Lower leg skin (tissue), 4 donors: ENCODE data around the gene RIC8A. TPM values are rescaled to one million over a fixed set of nuclear protein-coding genes. Genes with fewer than 3 reads are reported as not detected.

Source experiments
- DNase-seq, 2 donors: peaks; one replicate each; pipeline ENCODE4 v3.0.0-alpha.2; 2019; ENCODE audit warnings: low spot score in 2 of 2
- H3K4me3 ChIP-seq: fragments of 200-600 bp; sonication (generic); 2 replicates; pipeline ENCODE4 v1.5.1; 2017; ENCODE audit warnings: mild to moderate bottlenecking, low read depth; ENCODE audit not compliant: poor library complexity, severe bottlenecking
- POLR2A ChIP-seq, 2 donors: fragments of 450-650 bp; IDR thresholded peaks; one replicate each; pipeline ENCODE4 v1.6.1; 2016 to 2017; ENCODE audit warnings: antibody characterized with exemption in 2 of 2, mild to moderate bottlenecking in 1 of 2, moderate library complexity in 1 of 2
- WGBS, 2 donors: methylation state at CpG; one replicate each; pipeline ENCODE4 v1.1.5; 2018; 5-methylcytosine and 5-hydroxymethylcytosine counted together
- intact Hi-C: fragments of 100-400 bp; cut with DNase I; formaldehyde crosslinking; loops from one replicate; pipeline ENCODE4 v1.15.0; 2023; ENCODE audit warnings: low total_unique reads
- total RNA-seq, 4 donors: library from RNA; depleted of rRNA; stranded (reverse); fragments of >200 nt; gene quantifications; one replicate each; pipeline ENCODE4 v1.1.0, GENCODE V29; 2016
- TF ChIP-seq, protein P1 (sequence below), 3 donors: fragments of 450-650 bp; IDR thresholded peaks; one replicate each; pipeline ENCODE4 v1.5.1; 2016; ENCODE audit warnings: antibody characterized with exemption in 3 of 3, mild to moderate bottlenecking in 3 of 3, moderate library complexity in 2 of 3

RIC8A gene
- total RNA-seq, 4 donors from 2014 or later = 58.0 to 91.2 (median 66.9) TPM

DNA sequence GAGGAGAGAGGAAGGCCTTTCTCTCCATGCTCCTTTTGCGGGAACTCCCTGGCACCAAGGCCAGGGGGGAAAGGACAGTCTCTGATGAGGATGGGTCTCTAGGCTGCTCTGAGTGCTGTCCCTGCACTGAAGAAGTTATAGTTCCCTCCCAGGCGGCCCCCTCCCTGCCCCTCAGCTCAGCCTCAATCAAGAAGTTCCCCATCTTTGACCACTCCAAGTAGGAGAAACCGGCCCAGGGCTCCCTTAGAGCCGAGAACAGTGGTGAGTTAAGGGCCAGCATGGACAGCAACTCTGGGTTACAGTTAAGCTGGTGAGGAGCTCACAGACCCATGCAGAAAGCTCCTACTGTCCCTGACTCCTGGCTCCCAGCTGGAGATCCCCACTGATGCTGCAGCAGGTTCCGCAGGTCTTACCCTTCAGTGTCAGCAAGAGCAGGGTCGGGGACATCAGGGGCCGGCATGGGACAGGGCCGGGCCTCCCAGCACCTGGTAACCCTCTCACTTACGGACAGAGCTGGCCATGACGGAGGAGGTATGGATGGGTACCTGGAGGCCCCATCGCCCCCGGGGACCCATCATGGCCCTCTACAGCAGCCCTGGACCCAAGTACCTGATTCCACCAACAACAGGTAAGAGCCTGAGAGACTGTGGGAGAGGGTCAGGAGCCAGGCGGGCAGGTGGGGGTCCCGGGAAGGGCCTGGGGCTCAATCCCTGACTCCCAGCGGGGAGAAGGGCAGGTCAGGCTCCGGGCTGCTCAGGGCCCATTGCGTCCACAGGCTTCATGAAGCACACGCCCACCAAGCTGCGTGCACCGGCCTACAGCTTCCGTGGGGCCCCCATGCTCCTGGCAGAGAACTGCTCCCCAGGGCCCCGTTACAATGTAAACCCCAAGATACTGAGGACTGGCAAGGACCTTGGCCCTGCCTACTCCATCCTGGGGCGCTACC is 10.4 kb upstream of the RIC8A start:
- no peak overlapping the region for H3K4me3 ChIP-seq
- intact Hi-C loops = loop anchor here (5.0 kb wide), 1 partner anchor 175 kb away; no protein-coding TSS in a partner anchor
- peak in 1 of 2 donors; percentile 82 for DNase-seq
- no peak for TF ChIP-seq POLR2A (IDR thresholded peaks at IDR 0.05)
- WGBS, 2 donors = 79% methylated on average over 15 to 20 of the region's 23 CpGs

DNA sequence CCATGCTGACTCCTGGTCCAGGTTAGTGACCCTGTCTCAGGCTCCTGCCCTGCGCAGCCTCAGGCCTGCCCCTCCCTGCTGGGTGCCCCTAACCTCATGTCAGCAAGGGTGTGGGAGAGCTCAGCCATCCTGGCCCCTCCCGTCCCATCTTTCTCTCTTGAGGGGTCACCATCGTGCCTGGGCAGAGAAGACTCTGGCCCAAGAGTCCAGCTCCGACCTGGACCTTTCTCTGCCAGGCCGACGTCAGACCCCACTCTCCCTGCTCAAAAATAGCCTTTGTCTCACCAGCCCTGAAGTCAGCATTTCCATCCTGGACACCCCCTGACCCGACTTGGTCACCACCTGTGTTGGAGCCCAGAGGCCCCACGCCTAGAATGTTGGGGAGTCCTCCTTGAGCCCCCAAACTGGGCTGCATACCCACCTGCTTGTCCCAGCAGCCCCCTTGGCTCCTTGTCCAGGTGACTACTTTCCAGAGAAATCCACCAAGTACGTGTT is 9.7 kb upstream of the RIC8A start:
- DNase-seq = peak in 1 of 2 donors; percentile 84
- intact Hi-C loops = loop anchor here (5.0 kb wide), 1 partner anchor 175 kb away; no protein-coding TSS in a partner anchor

DNA sequence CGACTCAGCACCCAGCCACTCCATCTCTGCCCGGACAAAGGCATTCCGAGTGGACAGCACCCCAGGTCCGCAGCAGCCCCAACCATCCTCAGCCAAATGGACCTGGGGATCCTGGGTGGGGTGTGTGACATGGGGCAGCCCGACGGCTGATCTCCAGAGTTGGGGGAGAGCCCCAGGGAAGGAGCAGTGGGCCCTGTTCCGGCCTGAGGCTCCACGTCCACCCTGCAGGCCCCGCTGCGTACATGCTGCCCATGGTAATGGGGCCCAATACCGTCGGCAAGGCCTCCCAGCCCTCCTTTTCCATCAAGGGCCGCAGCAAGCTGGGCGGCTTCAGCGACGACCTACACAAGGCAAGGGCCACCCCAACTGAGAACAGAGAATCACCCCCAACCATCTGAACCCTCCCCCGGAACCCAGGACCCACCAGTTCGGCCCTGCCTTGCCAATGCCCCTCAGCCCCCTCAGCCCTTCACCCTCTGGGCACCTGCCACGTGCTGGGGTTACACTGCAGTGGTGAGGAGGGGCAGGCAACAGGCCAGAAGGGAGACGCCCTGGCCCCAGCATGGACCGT is 9.2 kb upstream of the RIC8A start:
- intact Hi-C loops = loop anchor here (5.0 kb wide), 1 partner anchor 174 kb away; no protein-coding TSS in a partner anchor
- 84 to 91% methylated on average over 21 of the region's 21 CpGs for WGBS, 2 donors
- no peak overlapping the region for H3K4me3 ChIP-seq
- DNase-seq = peak; percentile 12 to 80
- TF ChIP-seq, protein P1, sequence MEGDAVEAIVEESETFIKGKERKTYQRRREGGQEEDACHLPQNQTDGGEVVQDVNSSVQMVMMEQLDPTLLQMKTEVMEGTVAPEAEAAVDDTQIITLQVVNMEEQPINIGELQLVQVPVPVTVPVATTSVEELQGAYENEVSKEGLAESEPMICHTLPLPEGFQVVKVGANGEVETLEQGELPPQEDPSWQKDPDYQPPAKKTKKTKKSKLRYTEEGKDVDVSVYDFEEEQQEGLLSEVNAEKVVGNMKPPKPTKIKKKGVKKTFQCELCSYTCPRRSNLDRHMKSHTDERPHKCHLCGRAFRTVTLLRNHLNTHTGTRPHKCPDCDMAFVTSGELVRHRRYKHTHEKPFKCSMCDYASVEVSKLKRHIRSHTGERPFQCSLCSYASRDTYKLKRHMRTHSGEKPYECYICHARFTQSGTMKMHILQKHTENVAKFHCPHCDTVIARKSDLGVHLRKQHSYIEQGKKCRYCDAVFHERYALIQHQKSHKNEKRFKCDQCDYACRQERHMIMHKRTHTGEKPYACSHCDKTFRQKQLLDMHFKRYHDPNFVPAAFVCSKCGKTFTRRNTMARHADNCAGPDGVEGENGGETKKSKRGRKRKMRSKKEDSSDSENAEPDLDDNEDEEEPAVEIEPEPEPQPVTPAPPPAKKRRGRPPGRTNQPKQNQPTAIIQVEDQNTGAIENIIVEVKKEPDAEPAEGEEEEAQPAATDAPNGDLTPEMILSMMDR (IDR thresholded peaks at IDR 0.05) = no peak
- no peak for TF ChIP-seq POLR2A (IDR thresholded peaks at IDR 0.05)

More for the DNA sequence above, 9.7 kb upstream of the RIC8A start:
- TF ChIP-seq, protein P1 (IDR thresholded peaks at IDR 0.05) = no peak
- TF ChIP-seq POLR2A (IDR thresholded peaks at IDR 0.05) = no peak
- WGBS, 2 donors = 77 to 83% methylated on average over 9 of the region's 9 CpGs
- H3K4me3 ChIP-seq = no peak overlapping the region

DNA sequence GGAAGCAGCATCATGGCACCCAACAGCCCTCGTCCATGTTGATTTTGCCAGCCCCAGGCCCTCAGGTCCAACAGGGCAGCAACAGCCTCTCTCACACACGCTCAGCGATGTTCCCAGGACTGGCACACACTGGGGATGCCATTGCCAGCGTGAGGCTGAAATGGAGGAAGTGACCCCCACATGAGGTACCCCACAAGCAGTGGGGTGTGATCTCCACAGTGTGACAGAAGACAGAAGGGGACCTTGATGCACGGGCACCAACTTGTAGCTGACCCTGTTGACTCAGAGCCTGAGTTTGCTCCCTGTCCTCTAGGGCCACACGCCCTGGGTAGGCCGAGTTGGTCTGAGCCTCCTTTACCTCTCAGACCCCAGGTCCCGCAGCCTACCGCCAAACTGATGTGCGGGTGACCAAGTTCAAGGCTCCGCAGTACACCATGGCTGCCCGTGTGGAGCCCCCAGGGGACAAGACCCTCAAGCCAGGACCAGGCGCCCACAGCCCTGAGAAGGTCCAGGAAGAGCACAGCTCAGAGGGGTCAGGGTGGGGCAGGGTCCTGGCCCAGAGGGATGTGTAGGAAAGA is 8.4 kb upstream of the RIC8A start:
- 80 to 82% methylated on average over 12 to 13 of the region's 13 CpGs for WGBS, 2 donors
- peak in 1 of 2 donors; percentile 83 for DNase-seq
- TF ChIP-seq, protein P1 (IDR thresholded peaks at IDR 0.05) = no peak
- TF ChIP-seq POLR2A (IDR thresholded peaks at IDR 0.05) = no peak
- H3K4me3 ChIP-seq = no peak overlapping the region
- intact Hi-C loops = loop anchor here (5.0 kb wide), 1 partner anchor 173 kb away; no protein-coding TSS in a partner anchor

DNA sequence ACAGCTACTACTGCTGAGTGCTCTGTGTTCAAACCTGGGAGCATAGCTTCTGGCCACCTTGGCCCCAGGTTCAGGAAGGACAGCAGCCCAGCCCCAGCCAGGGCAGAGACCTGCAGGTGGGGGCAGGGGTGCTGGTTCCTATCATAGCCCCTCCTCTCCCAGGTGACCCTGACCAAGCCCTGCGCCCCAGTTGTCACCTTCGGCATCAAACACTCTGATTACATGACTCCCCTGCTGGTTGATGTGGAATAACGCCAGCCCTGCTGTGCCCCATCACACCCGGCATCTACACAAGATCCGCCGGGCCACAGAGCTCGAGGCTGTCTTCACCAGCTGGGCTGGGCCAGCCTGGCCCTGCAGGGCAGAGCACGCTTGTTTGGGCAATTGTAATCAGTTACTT is 7.7 kb upstream of the RIC8A start:
- intact Hi-C loops = loop anchor here (5.0 kb wide), 1 partner anchor 173 kb away; no protein-coding TSS in a partner anchor
- WGBS, 2 donors = 63 to 70% methylated on average over 8 of the region's 8 CpGs
- TF ChIP-seq, protein P1 (IDR thresholded peaks at IDR 0.05) = no peak
- no peak for TF ChIP-seq POLR2A (IDR thresholded peaks at IDR 0.05)
- DNase-seq = peak in 1 of 2 donors; percentile 79
- no peak overlapping the region for H3K4me3 ChIP-seq
